GM19043 (cell line): ENCODE measurements around the gene CRYGD.

Experiments used
- ATAC-seq: cut with Tn5 transposase; IDR thresholded peaks from one replicate; pipeline ENCODE4 v1.9.1; 2021; ENCODE audit warnings: low read depth; ENCODE audit not compliant: unreplicated experiment

CRYGD gene

GRCh38 chr2:208092093-208092832, 32.1 kb downstream of the CRYGD start:
- no peak for ATAC-seq

GRCh38 chr2:208090420-208090819, 33.9 kb downstream of the CRYGD start:
- ATAC-seq = no peak

- no peak for ATAC-seq
Observed at GRCh38 chr2:208086029-208086428, 38.3 kb downstream of the CRYGD start.

DNA sequence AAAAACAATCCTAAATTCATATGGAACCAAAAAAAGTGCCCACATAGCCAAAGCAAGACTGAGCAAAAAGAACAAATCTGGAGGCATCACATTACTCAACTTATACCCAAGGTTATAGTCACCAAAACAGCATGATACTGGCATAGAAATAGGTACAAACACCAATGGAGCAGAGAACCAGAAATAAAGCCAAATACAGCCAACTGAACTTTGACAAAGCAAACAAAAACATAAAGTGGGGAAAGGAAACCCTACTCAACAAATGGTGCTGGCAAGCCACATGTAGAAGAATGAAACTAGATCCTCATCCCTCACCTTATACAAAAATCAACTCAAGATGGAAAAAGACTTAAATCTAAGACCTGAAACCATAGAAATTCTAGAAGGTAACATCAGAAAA, 40.5 kb downstream of the CRYGD start:
- ATAC-seq = no peak

DNA sequence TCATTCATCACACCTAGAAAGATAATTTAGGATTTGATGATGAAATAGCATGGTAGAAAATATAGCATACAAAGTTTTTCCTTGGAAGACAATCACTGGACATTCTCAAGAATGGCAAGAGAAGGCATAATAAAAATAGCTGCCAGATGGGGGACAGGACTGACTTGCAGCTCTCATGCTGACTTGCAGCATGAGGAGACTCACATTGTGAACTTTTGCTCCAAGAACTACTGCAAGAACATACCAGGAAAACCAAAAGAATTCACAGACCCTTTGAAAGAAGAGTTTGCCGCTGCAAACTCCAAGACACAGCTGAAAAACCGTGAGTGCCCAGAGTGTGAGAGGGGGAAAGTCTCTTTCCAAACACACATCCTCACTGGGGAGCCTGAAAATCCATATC, 47.0 kb downstream of the CRYGD start:
- ATAC-seq = no peak

DNA sequence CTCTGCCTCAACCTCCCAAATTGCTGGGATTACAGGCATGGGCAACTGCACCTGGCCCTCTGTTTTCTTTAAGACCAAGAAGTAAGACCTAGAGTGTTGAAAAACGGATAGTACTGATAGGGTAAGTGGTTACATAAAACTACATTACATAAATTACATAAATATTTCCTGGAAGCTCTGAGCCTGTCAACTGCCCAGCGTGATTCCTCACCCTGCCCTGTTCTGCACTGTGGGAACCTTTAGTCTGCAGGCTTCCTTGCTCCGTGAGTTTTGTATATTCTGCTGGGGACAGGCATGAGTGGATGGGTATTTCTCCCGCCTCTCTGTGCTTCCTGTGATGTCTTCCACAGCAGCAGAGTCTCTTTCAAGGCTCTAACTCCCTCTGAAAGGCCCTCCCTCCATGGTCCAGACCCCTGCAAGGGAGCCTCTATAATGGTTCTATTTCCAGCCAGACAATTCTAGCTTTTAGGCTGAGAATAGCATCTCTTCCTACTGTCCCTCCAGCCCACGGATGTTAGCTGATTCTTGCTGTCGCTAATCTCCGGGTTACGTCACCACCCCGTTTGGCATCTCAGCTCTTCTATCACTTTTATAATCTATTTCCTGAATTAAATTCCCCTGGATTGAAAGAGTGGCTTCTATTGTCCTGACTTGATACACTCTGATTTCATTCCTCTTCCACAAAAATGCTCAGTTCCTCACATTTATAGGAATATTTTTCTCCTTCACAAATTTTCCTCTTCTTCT, 49.5 kb downstream of the CRYGD start:
- ATAC-seq = no peak

- peak; percentile 88 for ATAC-seq
Observed at GRCh38 chr2:208072250-208072892, 52.0 kb downstream of the CRYGD start.
